ENCODE measurements around the gene SLC5A10.
A peak's percentile ranks its signal among the peaks of the same experiment; 100 is the strongest.

The SLC5A10 gene

DNA sequence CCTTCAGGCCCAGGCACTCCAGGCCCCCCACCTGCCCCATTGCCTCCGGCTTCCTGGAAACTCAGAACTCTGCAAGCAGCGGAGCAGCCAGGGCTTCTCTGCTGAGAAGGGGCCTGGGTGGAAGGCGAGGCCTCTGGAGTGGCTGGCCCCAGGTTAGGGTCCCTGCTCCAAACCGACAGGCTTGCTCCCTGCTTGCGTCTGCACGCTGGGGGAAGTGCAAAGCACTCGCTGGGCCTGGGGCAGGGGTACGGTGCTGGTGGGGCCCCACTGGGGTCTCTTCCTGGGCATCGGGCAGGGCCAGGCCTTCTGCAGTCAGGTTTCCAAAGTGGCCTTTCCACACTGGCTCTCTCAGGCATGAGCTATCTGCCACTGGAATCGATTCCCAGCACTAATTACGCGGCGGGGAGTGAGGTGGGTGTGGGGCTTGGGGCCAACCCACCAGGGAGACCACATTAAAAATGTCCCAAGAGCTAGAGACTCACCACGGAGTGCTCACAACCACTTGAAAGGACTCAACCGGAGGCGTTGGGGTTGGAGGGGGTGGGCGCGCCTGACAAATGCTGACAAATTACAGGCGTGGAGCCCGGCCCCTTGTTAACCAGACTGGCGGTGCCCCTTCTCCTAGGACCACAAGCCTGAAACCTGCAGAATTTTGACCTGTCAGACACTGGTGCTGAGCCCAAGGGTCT, 34.7 kb downstream of the SLC5A10 start:
- no peaks in the 10 kb centered on the region for H3K27me3 ChIP-seq (ENCODE audit: insufficient read depth, low read length)
- H3K4me1 ChIP-seq (ENCODE audit: insufficient read depth, low read length) = peaks cover 3% of the 10 kb centered on the region; the same call in 1 of the 2 replicates
- H3K27ac ChIP-seq (ENCODE audit: low read depth, low read length) = no peak overlapping the region
- peaks cover 47% of the 10 kb centered on the region for H3K36me3 ChIP-seq (ENCODE audit: insufficient read depth, low read length)
- 93% methylated on average over 21 of the region's 21 CpGs for WGBS
- no peak overlapping the region for H3K9ac ChIP-seq (ENCODE audit: low read depth, low read length)
- no peaks in the 10 kb centered on the region for H3K9me3 ChIP-seq (ENCODE audit: insufficient read depth, low read depth, low read length)
- no peak overlapping the region for H3K4me3 ChIP-seq (ENCODE audit: low read length)

DNA sequence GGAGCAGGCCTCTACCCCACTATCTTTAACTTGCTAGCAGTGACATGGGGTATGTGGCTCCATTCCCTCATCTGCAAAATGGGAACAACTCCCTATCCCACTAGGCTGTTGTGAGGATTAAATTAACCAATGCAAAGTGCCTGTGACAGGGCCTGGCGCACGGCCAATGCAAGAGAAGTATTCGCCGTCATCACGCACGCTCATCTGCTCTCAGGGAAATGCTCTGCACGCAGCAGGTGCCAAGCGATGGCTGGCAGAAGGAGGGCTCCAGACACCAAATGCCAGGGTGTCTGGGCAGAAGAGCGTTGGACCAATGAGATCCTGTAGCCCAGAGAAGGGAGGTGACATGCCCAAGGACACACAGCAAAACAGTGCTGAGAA, 35.3 kb downstream of the SLC5A10 start:
- no peaks in the 10 kb centered on the region for H3K9me3 ChIP-seq (ENCODE audit: insufficient read depth, low read depth, low read length)
- H3K36me3 ChIP-seq (ENCODE audit: insufficient read depth, low read length) = peaks cover 49% of the 10 kb centered on the region
- H3K27me3 ChIP-seq (ENCODE audit: insufficient read depth, low read length) = no peaks in the 10 kb centered on the region
- no peak overlapping the region for H3K27ac ChIP-seq (ENCODE audit: low read depth, low read length)
- no peak overlapping the region for H3K9ac ChIP-seq (ENCODE audit: low read depth, low read length)
- WGBS = 97% methylated on average over 9 of the region's 9 CpGs
- no peaks in the 10 kb centered on the region for H3K4me1 ChIP-seq (ENCODE audit: insufficient read depth, low read length)
- H3K4me3 ChIP-seq (ENCODE audit: low read length) = no peak overlapping the region

DNA sequence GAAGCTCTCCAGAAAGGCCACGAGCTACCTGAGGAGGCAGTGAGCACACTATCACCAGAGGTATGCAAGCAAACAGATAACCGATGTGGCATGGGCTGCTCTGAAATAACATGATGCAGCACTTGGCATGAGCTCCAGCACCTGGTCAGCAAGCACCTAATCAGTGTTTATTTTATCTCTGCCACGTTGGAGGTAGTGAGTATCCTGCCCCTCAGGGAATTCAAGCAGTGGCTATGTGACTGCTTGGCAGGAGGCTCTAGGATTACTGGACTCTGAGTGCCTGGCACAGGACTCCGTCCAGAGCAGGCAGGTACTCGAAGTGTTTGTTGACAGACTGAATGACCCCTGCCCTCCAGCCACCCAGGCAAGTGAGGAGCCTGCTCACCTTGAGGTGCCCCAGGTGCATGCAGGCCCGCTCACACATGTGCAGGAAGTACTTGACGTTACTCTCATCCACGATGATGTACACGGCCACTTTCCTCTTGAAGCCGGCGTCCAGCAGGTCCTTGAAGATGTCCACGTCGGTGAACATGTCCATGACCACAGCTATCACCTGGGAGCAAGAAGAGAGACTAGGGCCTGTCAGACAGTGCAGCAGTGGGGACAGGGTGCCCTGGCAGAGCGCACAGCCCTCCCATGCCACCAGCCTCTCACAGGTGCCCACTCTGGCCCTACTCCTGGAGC, 36.0 kb downstream of the SLC5A10 start:
- Histone ChIP-seq H3K9me3 (ENCODE audit: insufficient read depth, low read depth, low read length) (no peaks in the 10 kb centered on the region), H3K36me3 (ENCODE audit: insufficient read depth, low read length) (peaks cover 49% of the 10 kb centered on the region), H3K4me1 (ENCODE audit: insufficient read depth, low read length) (no peaks in the 10 kb centered on the region), H3K27ac (ENCODE audit: low read depth, low read length) (no peak overlapping the region), H3K4me3 (ENCODE audit: low read length) (no peak overlapping the region), H3K27me3 (ENCODE audit: insufficient read depth, low read length) (no peaks in the 10 kb centered on the region), H3K9ac (ENCODE audit: low read depth, low read length) (no peak overlapping the region)
- WGBS = 93% methylated on average over 14 of the region's 14 CpGs

DNA sequence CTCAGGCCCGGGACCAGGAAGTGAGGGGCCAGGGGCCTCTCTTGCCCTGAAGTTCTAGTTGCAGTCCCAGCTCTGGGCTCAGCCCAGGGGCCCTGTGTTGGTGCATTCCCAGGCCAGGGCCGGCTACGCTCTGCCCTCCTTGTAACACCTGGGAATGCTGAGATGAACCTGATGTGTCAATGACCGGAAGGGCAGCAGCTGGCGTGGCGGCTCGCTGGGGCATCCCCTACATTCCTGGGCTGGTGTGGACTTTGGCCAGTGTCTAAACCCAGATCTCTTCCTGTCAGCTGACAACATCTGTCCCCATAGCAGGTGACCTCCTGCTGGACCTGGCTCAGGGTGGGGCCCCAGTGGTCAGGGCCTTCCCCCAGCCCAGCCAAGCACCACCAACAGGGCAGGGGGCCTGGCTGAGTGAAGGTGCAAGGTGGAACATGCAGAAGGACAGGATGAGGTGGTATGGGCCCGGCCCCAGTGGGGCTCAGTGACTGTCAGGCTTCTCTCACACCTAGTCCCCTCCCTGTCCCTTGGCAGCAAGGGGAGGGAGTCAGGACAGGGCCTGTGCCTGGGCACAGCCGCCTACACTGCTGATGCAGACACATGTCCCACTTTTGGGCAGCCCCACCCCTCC, 36.7 kb downstream of the SLC5A10 start:
- Histone ChIP-seq H3K27ac (ENCODE audit: low read depth, low read length) (no peak overlapping the region), H3K36me3 (ENCODE audit: insufficient read depth, low read length) (peaks cover 49% of the 10 kb centered on the region), H3K9ac (ENCODE audit: low read depth, low read length) (no peak overlapping the region), H3K4me3 (ENCODE audit: low read length) (no peak overlapping the region), H3K4me1 (ENCODE audit: insufficient read depth, low read length) (no peaks in the 10 kb centered on the region), H3K9me3 (ENCODE audit: insufficient read depth, low read depth, low read length) (no peaks in the 10 kb centered on the region), H3K27me3 (ENCODE audit: insufficient read depth, low read length) (no peaks in the 10 kb centered on the region)
- WGBS = 93% methylated on average over 9 of the region's 9 CpGs

DNA sequence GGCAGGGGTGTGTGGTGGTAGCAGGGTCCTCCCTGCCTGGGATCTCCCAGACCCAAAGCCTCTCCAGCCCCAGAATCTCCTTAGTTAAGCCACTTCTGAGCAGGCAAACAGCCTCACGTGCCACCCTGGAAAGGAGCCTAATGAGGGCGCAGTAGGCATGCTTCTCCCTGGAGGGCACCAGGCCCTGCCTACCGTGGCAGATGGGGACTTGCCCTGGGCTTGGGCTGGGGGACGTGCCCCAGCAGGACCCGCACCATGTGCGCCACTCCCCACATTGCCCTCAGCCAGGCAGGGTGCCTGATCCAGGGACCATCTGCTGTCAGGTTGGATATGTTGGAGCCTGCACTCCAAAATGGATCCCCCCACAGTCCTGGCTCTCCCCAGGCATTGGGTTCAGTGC, 38.4 kb downstream of the SLC5A10 start:
- Histone ChIP-seq H3K4me3 (ENCODE audit: low read length) (no peak overlapping the region), H3K9me3 (ENCODE audit: insufficient read depth, low read depth, low read length) (no peaks in the 10 kb centered on the region), H3K27me3 (ENCODE audit: insufficient read depth, low read length) (no peaks in the 10 kb centered on the region), H3K27ac (ENCODE audit: low read depth, low read length) (no peak overlapping the region), H3K4me1 (ENCODE audit: insufficient read depth, low read length) (no peaks in the 10 kb centered on the region), H3K36me3 (ENCODE audit: insufficient read depth, low read length) (peaks cover 35% of the 10 kb centered on the region), H3K9ac (ENCODE audit: low read depth, low read length) (no peak overlapping the region)
- WGBS = 95% methylated on average over 6 of the region's 6 CpGs

DNA sequence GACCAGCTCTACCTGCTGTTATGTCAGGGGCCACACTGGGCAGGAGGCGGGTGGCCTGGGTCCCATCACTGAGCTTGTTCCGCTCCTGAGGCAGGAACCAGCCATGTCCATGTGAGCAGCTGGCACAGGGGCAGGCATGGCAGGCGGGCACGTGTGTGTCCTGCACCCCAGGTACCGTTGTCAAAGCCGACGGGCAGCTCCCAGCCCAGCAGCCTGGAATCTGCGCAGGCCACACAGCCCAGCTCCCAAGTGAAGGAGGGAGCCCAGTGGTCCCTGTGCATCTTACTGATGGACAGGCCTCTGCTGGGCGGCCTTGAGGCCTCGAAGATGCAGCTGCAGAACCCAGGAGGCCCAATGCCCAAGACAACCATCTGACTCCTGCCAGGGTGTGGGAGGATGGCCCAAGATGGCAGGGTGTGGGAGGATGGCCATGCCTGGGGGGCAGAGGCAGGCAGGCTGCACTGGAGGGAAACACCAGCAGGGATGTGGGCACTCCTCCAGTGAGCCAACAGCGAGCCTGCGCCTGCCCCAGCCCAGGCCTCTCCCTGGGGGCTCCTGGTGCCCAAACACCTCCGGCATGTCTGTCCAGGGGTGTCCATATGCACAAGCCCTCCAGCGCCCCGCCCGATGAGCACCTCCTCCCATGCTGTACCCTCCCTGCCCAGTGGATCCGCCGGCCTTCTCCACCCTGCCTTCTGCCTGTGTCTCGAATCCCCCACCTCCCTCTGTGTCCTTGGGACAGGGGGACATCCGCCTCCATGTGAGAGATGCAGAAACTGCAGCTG, 39.8 kb downstream of the SLC5A10 start:
- Histone ChIP-seq H3K36me3 (ENCODE audit: insufficient read depth, low read length) (peaks cover 29% of the 10 kb centered on the region), H3K4me1 (ENCODE audit: insufficient read depth, low read length) (no peaks in the 10 kb centered on the region), H3K9ac (ENCODE audit: low read depth, low read length) (no peak overlapping the region), H3K4me3 (ENCODE audit: low read length) (no peak overlapping the region), H3K27ac (ENCODE audit: low read depth, low read length) (no peak overlapping the region), H3K9me3 (ENCODE audit: insufficient read depth, low read depth, low read length) (peaks cover 2% of the 10 kb centered on the region; the same call in 1 of the 2 replicates), H3K27me3 (ENCODE audit: insufficient read depth, low read length) (no peaks in the 10 kb centered on the region)
- 95% methylated on average over 20 of the region's 20 CpGs for WGBS

DNA sequence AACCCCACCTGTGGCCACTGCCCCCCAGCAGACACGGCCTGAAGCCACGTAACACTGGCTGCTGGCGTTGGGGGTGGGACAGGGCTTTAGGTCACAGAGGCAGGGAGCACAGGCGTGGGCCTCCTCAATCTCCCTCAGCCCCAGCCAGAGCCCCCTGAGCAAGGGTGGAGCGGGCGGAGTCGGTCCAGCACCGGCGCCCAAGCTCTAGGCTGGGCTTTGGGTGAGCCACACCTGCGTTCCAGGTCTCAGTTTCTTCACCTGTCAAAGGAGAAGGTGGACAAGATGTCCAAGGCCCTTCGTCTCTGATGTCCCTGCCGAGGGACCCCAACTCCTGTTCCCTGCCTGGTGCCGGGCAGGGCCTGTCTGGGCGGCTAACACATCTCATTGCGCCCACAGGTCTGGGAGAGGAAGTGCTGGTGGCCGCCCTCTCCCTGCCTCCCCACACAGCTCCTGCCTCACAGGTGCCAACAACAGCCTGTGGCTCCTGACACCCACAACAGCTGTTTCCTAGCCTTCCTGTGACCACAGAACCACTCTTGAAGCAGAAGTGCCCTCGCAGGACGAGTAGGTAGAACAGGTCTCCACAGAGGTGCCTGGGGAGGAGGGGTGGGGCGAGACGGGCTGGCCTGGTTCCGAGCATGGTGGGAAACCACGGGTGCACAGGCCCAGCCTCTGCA, 40.6 kb downstream of the SLC5A10 start:
- WGBS = 94% methylated on average over 22 of the region's 22 CpGs
- Histone ChIP-seq H3K4me3 (ENCODE audit: low read length) (no peak overlapping the region), H3K9ac (ENCODE audit: low read depth, low read length) (no peak overlapping the region), H3K27ac (ENCODE audit: low read depth, low read length) (no peak overlapping the region), H3K36me3 (ENCODE audit: insufficient read depth, low read length) (peaks cover 27% of the 10 kb centered on the region), H3K27me3 (ENCODE audit: insufficient read depth, low read length) (no peaks in the 10 kb centered on the region), H3K4me1 (ENCODE audit: insufficient read depth, low read length) (no peaks in the 10 kb centered on the region), H3K9me3 (ENCODE audit: insufficient read depth, low read depth, low read length) (peaks cover 2% of the 10 kb centered on the region; the same call in 1 of the 2 replicates)

DNA sequence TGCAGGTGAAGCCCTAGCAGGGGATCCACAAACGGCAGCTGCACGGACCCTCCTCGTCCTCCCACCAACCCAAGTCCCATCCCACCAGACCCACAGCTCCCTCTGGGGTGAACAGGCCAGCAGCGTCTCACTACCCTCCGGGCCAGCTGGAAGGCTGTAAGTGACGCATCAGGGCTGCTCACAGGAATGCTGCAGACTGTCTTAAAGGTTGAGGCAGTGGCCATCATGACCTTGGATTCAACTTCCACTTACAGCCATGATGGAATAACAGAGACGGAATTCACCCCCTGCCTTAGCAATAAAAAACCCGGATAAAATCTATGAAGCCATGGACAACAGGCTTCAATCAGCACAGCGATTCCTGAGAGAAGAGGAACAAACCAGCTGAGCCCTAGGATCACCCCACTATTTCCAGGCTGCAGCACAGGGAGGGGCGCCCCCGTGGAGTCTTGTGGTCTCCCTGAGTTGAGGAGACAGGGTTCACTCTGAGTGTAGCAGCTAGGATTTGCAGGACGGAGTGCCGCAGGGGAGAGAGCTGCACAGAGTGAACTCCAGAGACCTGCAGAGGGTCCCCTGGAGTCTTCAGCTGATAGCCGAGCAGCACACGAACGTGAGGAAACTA, 42.1 kb downstream of the SLC5A10 start:
- no peaks in the 10 kb centered on the region for H3K27me3 ChIP-seq (ENCODE audit: insufficient read depth, low read length)
- no peak overlapping the region for H3K4me3 ChIP-seq (ENCODE audit: low read length)
- peaks cover 25% of the 10 kb centered on the region for H3K36me3 ChIP-seq (ENCODE audit: insufficient read depth, low read length)
- H3K9me3 ChIP-seq (ENCODE audit: insufficient read depth, low read depth, low read length) = peaks cover 2% of the 10 kb centered on the region; the same call in 1 of the 2 replicates
- H3K4me1 ChIP-seq (ENCODE audit: insufficient read depth, low read length) = no peaks in the 10 kb centered on the region
- peak overlapping the region; percentile 40; the same call in 1 of the 2 replicates for H3K27ac ChIP-seq (ENCODE audit: low read depth, low read length)
- no peak overlapping the region for H3K9ac ChIP-seq (ENCODE audit: low read depth, low read length)
- 92% methylated on average over 16 of the region's 16 CpGs for WGBS

DNA sequence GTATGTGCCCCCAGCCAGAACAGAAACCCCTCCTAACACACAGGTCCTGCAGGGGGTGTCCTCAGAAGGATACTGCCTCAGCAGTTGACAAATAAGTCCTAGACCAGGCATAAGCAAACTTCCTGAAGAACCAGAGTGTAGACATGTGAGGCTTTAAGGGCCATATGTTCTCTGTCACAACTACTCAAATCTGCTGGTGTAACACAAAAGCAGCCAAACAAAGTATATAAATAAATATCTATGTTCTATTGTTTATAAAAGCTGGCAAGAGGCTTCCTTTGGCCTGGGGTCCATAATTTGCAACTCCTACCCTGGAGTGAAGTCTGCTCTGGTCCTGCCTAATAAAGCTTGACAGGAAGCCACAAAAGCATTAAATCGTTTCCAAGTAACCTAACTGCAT, 42.7 kb downstream of the SLC5A10 start:
- Histone ChIP-seq H3K36me3 (ENCODE audit: insufficient read depth, low read length) (peaks cover 29% of the 10 kb centered on the region), H3K4me1 (ENCODE audit: insufficient read depth, low read length) (no peaks in the 10 kb centered on the region), H3K27me3 (ENCODE audit: insufficient read depth, low read length) (no peaks in the 10 kb centered on the region), H3K27ac (ENCODE audit: low read depth, low read length) (no peak overlapping the region), H3K9ac (ENCODE audit: low read depth, low read length) (no peak overlapping the region), H3K9me3 (ENCODE audit: insufficient read depth, low read depth, low read length) (peaks cover 2% of the 10 kb centered on the region; the same call in 1 of the 2 replicates), H3K4me3 (ENCODE audit: low read length) (no peak overlapping the region)
- 95% methylated on average over 1 of the region's 1 CpG for WGBS

DNA sequence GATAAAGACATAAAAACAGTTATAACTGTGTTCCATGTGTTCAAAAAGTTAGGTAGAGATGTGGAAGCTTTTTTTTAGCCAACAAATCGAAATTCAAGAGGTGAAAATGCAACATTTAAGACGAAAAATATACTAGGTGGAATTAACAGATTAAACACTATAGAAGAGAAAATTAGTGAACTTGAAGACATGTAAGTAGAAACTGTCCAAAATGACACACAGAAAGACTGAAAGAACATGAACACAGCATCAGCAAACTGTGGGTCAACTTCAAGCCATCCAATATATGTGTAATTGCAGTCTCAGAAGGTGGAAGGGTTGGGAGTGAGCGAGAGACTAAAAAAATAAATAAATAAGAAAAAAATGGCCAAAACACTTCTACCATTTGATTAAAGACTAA, 43.3 kb downstream of the SLC5A10 start:
- Histone ChIP-seq H3K9me3 (ENCODE audit: insufficient read depth, low read depth, low read length) (peaks cover 2% of the 10 kb centered on the region; the same call in 1 of the 2 replicates), H3K9ac (ENCODE audit: low read depth, low read length) (no peak overlapping the region), H3K4me1 (ENCODE audit: insufficient read depth, low read length) (no peaks in the 10 kb centered on the region), H3K36me3 (ENCODE audit: insufficient read depth, low read length) (peaks cover 35% of the 10 kb centered on the region), H3K4me3 (ENCODE audit: low read length) (no peak overlapping the region), H3K27me3 (ENCODE audit: insufficient read depth, low read length) (no peaks in the 10 kb centered on the region), H3K27ac (ENCODE audit: low read depth, low read length) (no peak overlapping the region)
- WGBS = 100% methylated on average over 2 of the region's 3 CpGs

All from HUES64 (cell line).